SIG-M5 (cell line): ENCODE results near the gene HYAL1.
"Not testable (repeated sequence)": the region's sequence is repeated elsewhere in the genome, so short reads cannot be mapped to it uniquely, and the experiment has no call there.

Source experiments
- DNase-seq: peaks from one replicate; lab custom pipeline; 2025; lab: John Stamatoyannopoulos, UW

HYAL1 gene

GRCh38 chr3:50318615-50319014 is 15.2 kb upstream of the HYAL1 start:
- no peak for DNase-seq

- no peak for DNase-seq
Observed at GRCh38 chr3:50318163-50318562, 14.8 kb upstream of the HYAL1 start.

DNA sequence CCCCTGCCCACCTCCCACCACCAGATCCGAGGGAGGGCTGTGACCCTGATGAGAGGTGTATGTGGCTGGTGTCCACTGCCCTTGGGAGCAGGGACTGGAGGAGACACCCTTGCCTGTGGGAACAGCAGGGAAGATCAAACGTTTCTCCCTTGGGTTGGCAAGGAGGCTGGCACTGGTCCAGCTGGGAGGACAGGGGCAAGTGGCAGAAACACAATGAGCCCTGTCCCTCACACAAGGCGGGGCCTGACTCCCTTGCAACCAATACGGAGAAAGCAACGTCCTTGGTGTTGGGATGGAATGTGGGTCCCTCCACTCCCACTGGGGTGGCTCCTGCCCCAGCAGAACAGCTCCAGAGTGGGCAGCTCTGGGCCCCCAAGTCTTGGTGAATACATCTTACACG is 13.9 kb upstream of the HYAL1 start:
- DNase-seq, result no peak

DNA sequence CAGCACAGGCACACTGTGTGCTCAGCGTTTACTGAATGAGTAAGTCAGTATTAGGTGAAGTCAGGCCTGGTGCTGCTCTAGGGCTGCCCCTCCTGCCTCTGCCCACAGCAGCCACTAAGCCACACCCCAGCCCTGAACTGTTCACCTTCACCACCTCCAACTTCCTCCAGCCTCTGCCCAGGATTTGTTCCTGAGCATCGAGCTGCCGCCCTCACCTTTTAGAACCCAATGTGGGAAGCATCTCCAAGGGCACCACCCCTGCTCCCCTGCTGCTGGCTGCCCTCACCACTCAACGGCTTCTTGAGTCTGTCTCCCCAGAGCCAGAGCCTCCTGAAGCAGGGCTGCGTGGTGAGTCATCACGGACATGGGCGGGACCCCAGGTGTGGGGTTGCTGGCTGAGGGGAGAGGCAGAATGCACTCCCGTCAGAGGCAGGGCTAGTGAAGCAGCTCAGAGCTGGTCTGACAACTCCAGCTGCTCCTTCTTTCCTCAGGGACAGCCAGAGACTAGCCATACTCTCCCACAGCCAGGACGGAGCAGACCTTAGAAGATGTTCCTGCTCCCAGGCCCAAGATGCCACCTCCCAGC is 13.4 kb upstream of the HYAL1 start:
- no peak for DNase-seq

GRCh38 chr3:50314816-50315215 is 11.4 kb upstream of the HYAL1 start:
- no peak for DNase-seq

DNA sequence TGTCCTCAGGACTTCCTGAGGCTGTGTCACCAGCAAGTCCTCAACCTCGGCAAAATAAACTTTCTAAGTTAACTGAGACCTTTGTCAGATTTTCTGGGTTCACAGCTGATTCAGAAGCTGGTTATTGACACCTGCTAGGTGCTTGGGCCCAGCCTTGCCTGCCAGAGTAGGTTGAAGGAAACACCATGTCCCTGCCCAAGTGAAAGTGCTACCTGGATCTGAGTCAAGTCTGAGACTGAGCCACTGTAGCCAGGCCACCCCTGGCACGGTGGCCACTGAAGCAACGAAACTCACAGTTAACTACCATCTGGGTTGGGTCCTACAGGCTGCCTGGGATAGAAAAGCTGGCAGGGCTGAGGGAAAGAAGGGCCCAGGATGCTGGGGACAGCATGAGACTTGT is 11.0 kb upstream of the HYAL1 start:
- no peak for DNase-seq

DNA sequence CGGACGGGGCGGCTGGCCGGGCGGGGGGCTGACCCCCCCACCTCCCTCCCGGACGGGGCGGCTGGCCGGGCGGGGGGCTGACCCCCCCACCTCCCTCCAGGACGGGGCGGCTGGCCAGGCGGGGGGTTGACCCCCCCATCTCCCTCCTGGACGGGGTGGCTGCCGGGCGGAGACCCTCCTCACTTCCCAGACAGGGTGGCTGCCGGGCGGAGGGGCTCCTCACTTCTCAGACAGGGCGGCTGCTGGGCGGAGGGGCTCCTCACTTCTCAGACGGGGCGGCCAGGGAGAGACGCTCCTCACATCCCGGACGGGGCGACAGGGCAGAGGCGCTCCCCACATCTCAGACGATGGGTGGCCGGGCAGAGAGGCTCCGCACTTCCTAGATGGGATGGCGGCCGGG is 8.7 kb upstream of the HYAL1 start:
- DNase-seq, result not testable (repeated sequence)

DNA sequence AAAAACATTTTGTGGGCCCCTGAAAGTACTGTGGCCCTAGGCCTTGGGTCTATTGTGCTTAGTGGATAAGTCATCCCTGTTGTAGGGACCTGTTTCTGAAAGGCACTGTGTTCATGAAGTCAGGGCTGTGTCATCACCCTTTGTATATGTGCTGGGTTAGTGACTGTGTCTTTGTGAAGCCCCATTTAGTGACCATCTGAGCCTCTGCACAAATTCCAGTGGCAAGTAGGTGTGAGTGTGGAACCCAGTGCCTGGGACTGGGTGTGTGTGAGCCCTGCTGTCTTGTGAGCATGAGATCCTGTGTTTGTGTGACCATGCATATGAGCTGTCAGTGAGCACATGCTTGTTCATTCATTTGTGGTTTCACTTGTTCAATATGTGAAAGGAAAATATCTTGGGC is 1.2 kb upstream of the HYAL1 start:
- DNase-seq, result no peak

DNA sequence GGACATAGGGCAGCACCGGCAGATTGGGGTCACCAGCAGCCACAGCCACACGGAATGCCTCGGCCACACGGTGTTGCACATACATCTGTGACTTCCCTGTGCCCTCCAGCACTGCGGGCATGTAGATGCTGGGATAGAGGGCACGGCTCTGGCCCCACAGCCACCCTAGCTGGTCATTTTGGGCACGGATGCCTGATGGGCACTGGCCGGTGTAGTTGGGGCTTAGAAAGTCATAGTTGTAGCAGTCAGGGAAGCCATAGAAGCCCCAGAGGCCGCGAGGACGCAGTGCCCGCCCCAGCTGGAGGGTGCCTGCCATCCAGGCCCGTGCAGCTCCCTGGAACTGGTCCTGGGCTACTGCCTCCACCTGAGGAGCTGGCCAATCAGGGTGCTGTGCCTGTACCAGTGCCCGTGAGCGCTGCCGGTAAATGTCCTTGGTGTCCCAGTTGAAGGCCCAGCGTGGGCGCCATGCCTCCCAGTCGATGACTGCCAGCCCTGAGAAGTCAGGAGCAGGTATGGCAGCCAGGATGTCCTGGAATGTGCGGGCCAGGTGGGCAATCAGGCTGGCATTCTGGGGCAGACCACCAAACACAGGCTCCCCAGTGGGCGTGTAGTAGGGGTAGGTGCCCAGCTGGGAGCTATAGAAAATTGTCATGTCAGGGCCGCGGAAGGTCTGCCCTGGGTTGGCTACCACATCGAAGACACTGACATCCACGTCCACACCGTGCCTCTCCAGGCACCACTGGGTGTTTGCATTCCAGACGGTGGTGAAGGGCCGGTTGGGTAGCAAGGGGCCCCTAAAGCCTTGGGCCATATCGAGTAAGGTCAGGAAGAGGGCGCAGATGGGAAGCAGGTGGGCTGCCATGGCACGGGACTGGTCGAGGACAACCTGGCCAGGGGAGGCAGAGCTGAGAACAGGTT is 1.0 kb downstream of the HYAL1 start:
- no peak for DNase-seq

GRCh38 chr3:50300681-50301254 is 2.6 kb downstream of the HYAL1 start:
- DNase-seq, result no peak

DNA sequence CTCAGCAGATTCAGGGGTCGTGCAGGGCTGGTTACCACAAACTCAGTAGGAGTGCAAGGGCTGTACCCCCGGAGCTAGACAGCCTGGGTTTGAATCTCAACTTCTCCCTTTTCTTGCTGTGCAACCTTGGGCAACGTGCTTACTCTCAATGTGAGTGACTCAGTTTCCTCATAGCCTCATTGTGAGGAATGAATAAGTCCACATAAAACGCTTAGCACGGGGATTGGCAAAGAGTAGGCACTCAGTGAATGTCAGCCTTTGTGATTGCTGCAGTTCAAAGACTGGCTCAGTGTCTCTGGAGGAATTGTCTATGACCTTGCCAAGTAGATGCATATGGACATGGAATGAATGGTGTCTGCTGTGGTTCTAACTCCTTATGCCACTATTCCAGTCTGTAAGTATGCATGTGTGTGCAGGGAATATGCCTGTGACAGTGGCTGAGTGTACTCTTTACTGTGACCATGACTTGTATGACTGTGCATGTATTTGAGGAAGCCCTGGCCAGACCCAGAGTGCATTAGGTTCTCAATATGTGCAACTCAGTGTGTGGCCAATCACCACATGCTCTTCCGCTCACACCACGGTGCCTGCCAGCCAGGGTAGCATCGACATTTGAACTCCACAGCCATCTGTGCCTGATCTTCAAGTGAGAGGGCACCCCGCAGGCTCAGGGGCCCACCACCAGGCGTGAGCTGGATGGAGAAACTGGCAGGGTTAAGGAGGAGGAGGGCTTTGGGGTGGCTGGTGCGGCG is 3.3 kb downstream of the HYAL1 start:
- DNase-seq, result peak; percentile 25

GRCh38 chr3:50299638-50299928 is 3.8 kb downstream of the HYAL1 start:
- no peak for DNase-seq

- peak; percentile 89 for DNase-seq
Observed at GRCh38 chr3:50298836-50299637, 4.3 kb downstream of the HYAL1 start, which contains the start of the genes HYAL3 and NAA80. TSS of gene HYAL3 (minus strand) at chr3:50299405. CDS start at chr3:50295602, 3,803 bp downstream. TSS of gene NAA80 (minus strand) at chr3:50299405. CDS start at chr3:50297463, 1,942 bp downstream.

DNA sequence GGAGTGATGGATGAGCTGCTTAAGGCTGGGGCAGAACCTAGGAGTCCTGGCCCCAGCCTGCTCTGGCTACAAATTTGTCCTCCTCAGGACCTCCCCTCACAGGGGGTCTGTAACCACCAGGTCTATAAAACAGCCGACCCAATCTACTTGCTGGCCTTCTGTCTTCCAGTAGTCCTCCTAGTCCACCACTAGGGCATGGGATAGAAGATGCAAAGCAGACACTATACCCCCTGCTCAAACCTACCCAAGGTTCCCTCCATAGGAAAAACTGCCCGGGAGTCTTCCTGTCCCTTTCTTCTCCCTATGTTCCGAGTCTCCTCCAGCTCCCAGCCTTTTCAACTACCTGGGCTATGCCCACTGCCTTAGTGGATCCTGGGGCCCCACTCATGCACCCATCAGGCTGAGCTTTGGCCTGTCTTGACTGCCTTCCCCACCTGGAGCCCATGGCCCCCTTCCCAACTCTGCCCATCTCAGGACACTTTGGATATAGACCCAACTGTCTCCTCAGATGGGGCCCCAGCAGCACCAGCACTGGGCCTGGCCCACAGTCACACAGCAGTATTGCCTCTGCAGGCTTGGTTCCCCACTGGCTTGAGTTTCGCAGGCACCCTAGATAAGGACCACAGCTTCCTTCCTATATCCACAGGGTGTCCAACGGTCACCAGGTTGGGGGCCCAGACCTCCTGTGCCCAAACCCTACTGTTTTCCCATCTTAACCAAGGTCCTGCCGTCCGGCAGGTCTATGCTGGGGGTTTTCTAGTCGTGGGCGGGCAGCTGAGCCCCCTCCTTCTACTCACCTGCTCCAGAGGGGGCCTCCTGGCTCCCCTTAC is 5.3 kb downstream of the HYAL1 start:
- DNase-seq, result no peak

DNA sequence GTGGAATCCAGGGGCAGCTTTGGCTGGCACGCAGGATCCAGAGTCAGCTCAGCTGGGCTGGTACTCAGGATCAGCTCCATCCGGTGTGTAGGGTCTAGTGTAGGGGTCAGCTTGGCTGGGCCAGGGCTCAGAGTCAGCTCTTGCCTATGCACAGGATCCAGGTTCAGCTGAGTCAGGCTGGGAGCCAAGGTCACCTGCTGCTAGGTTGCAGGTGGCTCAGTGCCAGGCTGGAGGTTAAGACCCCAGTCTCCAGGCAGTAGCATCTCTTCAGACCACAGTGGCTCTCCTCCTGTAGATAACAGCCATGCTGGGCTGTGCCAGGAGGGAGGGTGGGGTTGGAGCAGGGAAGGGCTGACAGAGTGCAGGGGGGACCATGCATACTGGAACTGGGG is 6.0 kb downstream of the HYAL1 start:
- DNase-seq, result no peak

DNA sequence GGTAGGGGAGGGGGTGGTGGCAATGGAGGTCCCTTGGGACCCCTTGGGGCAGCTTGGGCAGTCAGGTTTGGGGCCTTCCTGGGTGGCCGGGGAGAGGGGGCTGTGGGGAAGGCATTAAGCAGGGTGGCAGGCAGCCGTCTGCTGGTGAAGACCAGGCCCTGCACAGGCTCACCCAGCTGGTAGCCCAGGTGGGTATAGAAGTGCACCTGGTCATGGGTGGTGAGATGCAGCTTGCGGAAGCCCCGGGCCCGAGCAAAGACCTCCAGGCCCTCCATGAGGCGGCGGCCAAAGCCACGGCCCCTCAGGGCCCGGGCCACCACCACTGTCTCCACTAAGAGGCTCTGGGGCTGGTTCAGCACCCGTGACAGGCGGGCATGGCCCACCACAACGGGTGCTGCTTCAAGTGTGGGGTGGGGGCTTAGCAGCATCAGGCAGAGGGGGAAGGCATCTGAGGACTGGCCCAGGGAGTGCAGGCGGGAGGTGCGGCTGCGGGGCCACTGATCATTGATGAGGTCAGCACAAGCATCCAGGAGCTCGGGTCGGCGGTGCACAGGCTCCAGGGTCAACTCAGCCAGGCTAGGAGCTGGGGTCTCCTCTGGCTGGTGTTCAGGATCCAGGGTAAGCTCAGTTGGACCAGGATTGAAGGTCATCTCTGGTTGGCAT is 6.5 kb downstream of the HYAL1 start:
- no peak for DNase-seq

GRCh38 chr3:50295553-50296431 is 7.6 kb downstream of the HYAL1 start:
- DNase-seq, result no peak

DNA sequence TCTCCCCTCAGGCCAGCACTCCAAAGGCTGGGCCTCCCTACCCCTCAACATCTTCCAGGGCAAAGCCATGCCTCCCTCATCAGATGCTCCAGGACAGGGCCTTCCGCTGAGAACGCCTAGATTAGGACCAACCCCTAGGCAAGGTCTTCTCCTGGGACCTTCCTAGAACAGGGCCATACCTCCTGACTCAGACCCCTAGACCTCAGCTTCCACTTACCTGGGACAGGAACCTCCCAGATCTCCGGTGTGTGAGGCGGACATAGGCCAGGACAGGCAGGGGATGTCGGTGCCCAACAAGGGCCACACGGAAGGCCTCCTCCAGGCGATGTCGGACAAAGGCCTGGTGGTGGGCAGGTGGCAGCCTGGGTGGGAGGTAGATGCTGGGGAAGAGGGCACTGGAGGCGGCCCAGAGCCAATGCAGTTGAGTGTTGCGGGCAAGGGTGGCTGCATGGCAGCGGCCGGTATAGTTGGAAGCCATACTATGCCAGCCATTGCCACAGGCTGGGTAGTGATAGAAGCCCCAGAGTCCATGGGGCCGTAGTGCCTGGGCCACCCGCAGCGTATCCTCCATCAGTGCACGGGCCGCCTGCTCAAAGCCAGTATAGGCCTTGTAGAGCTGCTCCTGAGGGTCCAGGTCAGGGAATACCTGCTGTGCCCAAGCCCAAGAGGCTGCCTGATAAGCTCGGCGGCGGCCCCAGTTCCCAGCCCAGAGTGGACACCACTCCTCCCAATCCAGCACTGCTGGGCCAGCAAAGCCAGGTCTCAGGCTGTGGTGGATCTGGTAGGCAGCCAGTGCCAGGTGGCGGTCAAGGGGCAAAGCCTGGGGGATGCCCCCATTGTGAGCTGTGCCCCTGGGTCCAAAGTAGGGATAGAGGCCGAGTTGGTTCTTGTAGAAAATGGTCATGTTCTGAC is 8.6 kb downstream of the HYAL1 start:
- DNase-seq, result no peak
